K562 (cell line): ENCODE results near the gene DMGDH.

Source experiments
- EP300 ChIP-seq: IDR thresholded peaks from 2 replicates; pipeline ENCODE4 v1.6.1; 2012; ENCODE audit warnings: low read length, improper control_type of control experiment
- MEF2D ChIP-seq: conservative IDR thresholded peaks from 2 replicates; pipeline ENCODE4 v1.6.1; 2016; ENCODE audit warnings: low read depth, missing genetic modification characterization, missing compliant biosample characterization
- TF ChIP-seq, protein P1 (sequence below), 2 experiments: fragments of 450-650 bp; formaldehyde crosslinking in 1 of 2; IDR thresholded peaks; 2 replicates each; pipeline versions ENCODE4 v1.4.0 to v1.6.1; 2014 to 2020; ENCODE audit warnings: mild to moderate bottlenecking in 2 of 2, borderline replicate concordance in 1 of 2, low read depth in 1 of 2

DNA sequence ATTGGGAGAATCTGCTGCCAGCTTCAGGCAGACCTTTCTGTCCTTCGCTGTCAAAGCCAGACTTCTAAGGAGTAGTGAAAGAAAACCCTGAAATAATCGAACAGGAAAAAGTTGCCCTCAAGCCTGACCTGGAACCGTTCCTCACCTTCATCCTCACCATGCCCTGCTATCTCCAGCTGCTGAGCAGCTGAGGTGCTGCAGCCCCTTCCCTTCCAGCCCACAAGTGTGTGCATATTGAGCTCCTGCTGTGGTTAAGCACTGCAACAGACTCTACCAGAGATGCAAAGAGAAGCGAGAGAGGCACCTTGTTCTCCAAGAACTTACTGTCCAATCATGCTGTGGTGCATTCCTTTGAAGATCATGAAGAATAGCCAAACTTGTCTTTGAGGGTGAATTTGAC is 19.0 kb upstream of the DMGDH start:
- TF ChIP-seq EP300 (no peak), MEF2D (tag) (no peak)
- TF ChIP-seq, protein P1, sequence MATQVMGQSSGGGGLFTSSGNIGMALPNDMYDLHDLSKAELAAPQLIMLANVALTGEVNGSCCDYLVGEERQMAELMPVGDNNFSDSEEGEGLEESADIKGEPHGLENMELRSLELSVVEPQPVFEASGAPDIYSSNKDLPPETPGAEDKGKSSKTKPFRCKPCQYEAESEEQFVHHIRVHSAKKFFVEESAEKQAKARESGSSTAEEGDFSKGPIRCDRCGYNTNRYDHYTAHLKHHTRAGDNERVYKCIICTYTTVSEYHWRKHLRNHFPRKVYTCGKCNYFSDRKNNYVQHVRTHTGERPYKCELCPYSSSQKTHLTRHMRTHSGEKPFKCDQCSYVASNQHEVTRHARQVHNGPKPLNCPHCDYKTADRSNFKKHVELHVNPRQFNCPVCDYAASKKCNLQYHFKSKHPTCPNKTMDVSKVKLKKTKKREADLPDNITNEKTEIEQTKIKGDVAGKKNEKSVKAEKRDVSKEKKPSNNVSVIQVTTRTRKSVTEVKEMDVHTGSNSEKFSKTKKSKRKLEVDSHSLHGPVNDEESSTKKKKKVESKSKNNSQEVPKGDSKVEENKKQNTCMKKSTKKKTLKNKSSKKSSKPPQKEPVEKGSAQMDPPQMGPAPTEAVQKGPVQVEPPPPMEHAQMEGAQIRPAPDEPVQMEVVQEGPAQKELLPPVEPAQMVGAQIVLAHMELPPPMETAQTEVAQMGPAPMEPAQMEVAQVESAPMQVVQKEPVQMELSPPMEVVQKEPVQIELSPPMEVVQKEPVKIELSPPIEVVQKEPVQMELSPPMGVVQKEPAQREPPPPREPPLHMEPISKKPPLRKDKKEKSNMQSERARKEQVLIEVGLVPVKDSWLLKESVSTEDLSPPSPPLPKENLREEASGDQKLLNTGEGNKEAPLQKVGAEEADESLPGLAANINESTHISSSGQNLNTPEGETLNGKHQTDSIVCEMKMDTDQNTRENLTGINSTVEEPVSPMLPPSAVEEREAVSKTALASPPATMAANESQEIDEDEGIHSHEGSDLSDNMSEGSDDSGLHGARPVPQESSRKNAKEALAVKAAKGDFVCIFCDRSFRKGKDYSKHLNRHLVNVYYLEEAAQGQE (IDR thresholded peaks at IDR 0.05; ENCODE audit: borderline replicate concordance): no peak
- TF ChIP-seq, protein P1 (CRISPR knock-in tag; IDR thresholded peaks at IDR 0.05; ENCODE audit: low read depth): no peak
